IPS-18a (cell line): ENCODE measurements around the gene PLEKHO2.

Experiments
- H3K27ac ChIP-seq: one replicate; pipeline ENCODE4 v1.5.1; 2013; ENCODE audit warnings: low read length
- H3K27me3 ChIP-seq: one replicate; pipeline ENCODE4 v1.6.1; 2013; ENCODE audit warnings: mild to moderate bottlenecking, low read length; ENCODE audit not compliant: control insufficient read depth, insufficient read depth
- H3K36me3 ChIP-seq: one replicate; pipeline ENCODE4 v1.6.1; 2013; ENCODE audit warnings: low read depth, low read length; ENCODE audit not compliant: control insufficient read depth
- H3K4me1 ChIP-seq: one replicate; pipeline ENCODE4 v1.6.1; 2013; ENCODE audit warnings: low read depth, low read length; ENCODE audit not compliant: control insufficient read depth
- H3K4me3 ChIP-seq: one replicate; pipeline ENCODE4 v1.5.1; 2013; ENCODE audit warnings: low read length
- H3K9ac ChIP-seq: one replicate; pipeline ENCODE4 v1.6.1; 2013; ENCODE audit warnings: mild to moderate bottlenecking, low read length, moderate library complexity
- H3K9me3 ChIP-seq: one replicate; pipeline ENCODE4 v1.6.1; 2013; ENCODE audit warnings: low read depth, low read length; ENCODE audit not compliant: control insufficient read depth

PLEKHO2 gene

GRCh38 chr15:64833690-64834089, 8.0 kb upstream of the PLEKHO2 start:
- peaks cover 6% of the 10 kb centered on the region for H3K4me1 ChIP-seq
- no peak overlapping the region for H3K4me3 ChIP-seq
- no peak overlapping the region for H3K9ac ChIP-seq
- H3K27ac ChIP-seq, result no peak overlapping the region
- no peaks in the 10 kb centered on the region for H3K36me3 ChIP-seq
- no peaks in the 10 kb centered on the region for H3K9me3 ChIP-seq
- no peaks in the 10 kb centered on the region for H3K27me3 ChIP-seq

DNA sequence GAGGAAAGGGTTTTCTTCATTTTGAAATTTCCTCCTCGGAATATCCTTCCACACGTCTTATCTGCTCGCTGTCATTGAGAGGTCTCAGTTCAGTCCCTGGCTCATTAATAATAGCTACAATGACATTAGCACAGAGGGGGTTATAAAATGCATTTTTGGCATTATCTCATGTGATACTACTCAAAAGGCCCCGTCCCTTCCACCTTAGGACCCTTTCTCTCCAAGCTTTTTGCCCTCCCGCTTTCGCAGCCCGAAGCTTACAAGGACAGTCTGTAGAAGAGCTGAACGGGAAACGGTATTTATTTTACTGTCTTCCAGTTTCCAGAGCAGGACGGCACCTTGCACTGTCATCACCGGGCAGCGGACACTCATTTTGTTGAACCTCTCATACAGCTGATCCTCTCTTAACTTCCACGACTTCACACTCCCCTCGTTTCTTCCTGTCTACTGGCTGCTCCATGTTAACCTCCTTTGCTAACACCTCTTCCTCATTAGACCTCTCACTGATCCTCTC, 5.6 kb upstream of the PLEKHO2 start:
- Histone ChIP-seq H3K27me3 (no peaks in the 10 kb centered on the region), H3K36me3 (no peaks in the 10 kb centered on the region), H3K27ac (no peak overlapping the region), H3K9ac (no peak overlapping the region), H3K9me3 (no peaks in the 10 kb centered on the region), H3K4me1 (peaks cover 6% of the 10 kb centered on the region), H3K4me3 (peak overlapping the region; percentile 26)

- no peak overlapping the region for H3K9ac ChIP-seq
- peaks cover 6% of the 10 kb centered on the region for H3K4me1 ChIP-seq
Observed at GRCh38 chr15:64837502-64837901, 4.2 kb upstream of the PLEKHO2 start.

GRCh38 chr15:64841060-64841343, 713 bp upstream of the PLEKHO2 start:
- H3K9ac ChIP-seq, result peak overlapping the region; percentile 42
- peaks cover 18% of the 10 kb centered on the region for H3K4me1 ChIP-seq
- no peak overlapping the region for H3K27ac ChIP-seq
- H3K9me3 ChIP-seq, result no peaks in the 10 kb centered on the region
- H3K27me3 ChIP-seq, result no peaks in the 10 kb centered on the region
- no peaks in the 10 kb centered on the region for H3K36me3 ChIP-seq
- H3K4me3 ChIP-seq, result peak overlapping the region; percentile 73

More at GRCh38 chr15:64837502-64837901, 4.2 kb upstream of the PLEKHO2 start:
- H3K36me3 ChIP-seq, result no peaks in the 10 kb centered on the region
- H3K27ac ChIP-seq, result no peak overlapping the region
- no peaks in the 10 kb centered on the region for H3K9me3 ChIP-seq
- H3K4me3 ChIP-seq, result no peak overlapping the region
- H3K27me3 ChIP-seq, result no peaks in the 10 kb centered on the region

DNA sequence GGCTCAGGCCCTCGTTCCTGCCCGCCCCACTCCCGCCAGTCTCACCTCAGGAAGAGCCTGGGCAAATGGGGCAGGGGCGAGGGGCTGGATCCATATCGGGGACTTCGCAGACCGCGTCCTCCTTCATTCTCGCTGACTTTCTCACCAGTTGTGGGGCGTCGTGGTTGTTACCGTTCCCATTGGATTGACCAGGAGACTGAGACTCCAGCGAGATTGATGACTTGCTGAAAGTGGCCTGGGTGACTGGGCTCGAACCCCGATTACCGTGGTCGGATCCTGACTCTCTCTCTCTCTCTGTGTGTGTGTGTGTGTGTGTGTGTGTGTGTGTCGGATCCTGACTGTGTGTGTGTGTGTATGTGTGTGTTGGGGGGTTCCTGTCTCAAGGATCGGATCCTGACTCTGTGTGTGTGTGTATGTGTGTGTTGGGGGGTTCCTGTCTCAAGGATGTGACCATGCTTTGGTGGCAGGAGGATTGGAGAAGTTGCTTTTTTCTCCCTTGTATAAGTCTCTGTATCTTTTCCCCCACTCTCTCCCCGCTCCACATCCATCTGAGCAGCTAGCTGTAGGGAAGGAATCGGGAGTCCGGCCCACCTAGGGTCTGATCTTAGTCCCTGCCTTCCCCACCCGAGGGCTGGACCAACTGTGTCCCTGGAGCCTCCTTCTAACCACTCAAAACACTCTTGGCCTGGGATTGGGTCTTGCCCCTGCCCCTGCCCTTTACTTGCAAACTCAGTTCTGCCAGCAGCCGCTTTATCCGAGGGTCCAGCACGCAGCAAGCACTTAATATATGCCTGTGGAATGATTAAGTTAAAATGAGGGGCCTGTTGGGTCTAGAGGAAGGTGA, 603 bp downstream of the PLEKHO2 start:
- no peaks in the 10 kb centered on the region for H3K36me3 ChIP-seq
- H3K27me3 ChIP-seq, result no peaks in the 10 kb centered on the region
- H3K9ac ChIP-seq, result peak overlapping the region; percentile 66
- no peaks in the 10 kb centered on the region for H3K9me3 ChIP-seq
- H3K4me3 ChIP-seq, result peak overlapping the region; percentile 88
- no peak overlapping the region for H3K27ac ChIP-seq
- H3K4me1 ChIP-seq, result peaks cover 14% of the 10 kb centered on the region

DNA sequence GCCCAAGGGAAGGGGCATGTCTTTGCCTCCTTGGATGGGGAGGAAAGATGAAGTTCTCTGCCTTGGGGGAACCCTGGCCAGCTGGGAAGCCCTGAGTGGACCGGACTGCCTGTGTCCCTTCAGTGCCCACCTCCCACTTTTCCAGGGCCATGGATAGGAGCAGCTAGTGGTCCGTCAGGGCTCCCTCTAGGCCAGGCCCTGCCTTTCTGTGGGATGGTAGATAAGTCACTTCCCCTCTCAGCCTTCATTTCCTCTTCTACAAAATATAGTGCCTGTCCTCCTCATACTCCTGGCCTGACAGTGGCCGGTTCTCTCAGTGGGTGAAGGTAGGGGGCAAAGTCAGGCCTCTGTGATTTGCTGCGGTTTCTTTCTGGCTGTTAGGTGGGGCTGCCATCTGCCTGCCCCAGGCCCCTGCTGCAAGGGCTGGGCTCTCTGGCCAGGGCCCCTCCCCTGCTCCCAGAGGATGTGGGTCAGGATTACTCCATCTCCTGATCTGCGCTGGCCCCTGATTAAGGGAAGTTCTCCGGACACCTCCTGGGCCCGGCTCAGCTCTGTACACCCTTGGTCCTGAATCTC, 1.4 kb downstream of the PLEKHO2 start:
- Histone ChIP-seq H3K4me3 (peak overlapping the region; percentile 88), H3K27ac (no peak overlapping the region), H3K27me3 (no peaks in the 10 kb centered on the region), H3K4me1 (peaks cover 14% of the 10 kb centered on the region), H3K9ac (no peak overlapping the region), H3K36me3 (no peaks in the 10 kb centered on the region), H3K9me3 (no peaks in the 10 kb centered on the region)

GRCh38 chr15:64843991-64844390, 2.3 kb downstream of the PLEKHO2 start:
- Histone ChIP-seq H3K4me3 (no peak overlapping the region), H3K9me3 (no peaks in the 10 kb centered on the region), H3K27me3 (no peaks in the 10 kb centered on the region), H3K36me3 (peaks cover 4% of the 10 kb centered on the region), H3K4me1 (peaks cover 14% of the 10 kb centered on the region), H3K27ac (no peak overlapping the region), H3K9ac (no peak overlapping the region)

GRCh38 chr15:64844576-64845145, 2.9 kb downstream of the PLEKHO2 start:
- H3K4me1 ChIP-seq, result peaks cover 14% of the 10 kb centered on the region
- no peak overlapping the region for H3K27ac ChIP-seq
- H3K9me3 ChIP-seq, result no peaks in the 10 kb centered on the region
- no peak overlapping the region for H3K4me3 ChIP-seq
- peaks cover 4% of the 10 kb centered on the region for H3K36me3 ChIP-seq
- no peaks in the 10 kb centered on the region for H3K27me3 ChIP-seq
- no peak overlapping the region for H3K9ac ChIP-seq

DNA sequence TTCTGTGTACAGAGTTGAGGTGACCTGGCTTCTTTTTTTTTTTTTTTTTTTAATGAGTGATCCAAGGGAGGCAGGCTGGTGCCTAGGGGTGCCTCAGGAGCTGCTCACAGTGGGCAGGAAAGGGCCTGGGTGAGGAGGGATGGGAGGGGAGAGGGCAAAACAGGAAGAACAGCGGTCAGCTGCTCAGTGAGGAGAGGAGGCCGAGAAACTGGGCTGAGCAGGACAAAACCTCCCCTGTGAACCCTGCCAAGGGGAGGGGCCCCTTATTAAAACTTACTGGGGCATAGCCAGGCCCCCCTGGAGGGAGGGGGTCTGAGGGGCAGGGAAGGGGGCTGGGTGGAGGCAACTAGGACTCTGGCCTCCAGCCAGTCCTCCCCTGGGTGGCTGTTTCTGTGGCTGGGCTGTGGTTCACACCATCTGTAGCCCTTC, 3.5 kb downstream of the PLEKHO2 start:
- no peaks in the 10 kb centered on the region for H3K27me3 ChIP-seq
- peaks cover 14% of the 10 kb centered on the region for H3K4me1 ChIP-seq
- H3K27ac ChIP-seq, result no peak overlapping the region
- peaks cover 7% of the 10 kb centered on the region for H3K36me3 ChIP-seq
- H3K9me3 ChIP-seq, result no peaks in the 10 kb centered on the region
- no peak overlapping the region for H3K9ac ChIP-seq
- no peak overlapping the region for H3K4me3 ChIP-seq

- H3K4me3 ChIP-seq, result no peak overlapping the region
- no peaks in the 10 kb centered on the region for H3K9me3 ChIP-seq
- H3K9ac ChIP-seq, result no peak overlapping the region
- no peak overlapping the region for H3K27ac ChIP-seq
- peaks cover 13% of the 10 kb centered on the region for H3K36me3 ChIP-seq
- H3K4me1 ChIP-seq, result peaks cover 20% of the 10 kb centered on the region
- no peaks in the 10 kb centered on the region for H3K27me3 ChIP-seq
Observed at GRCh38 chr15:64845831-64846595, 4.3 kb downstream of the PLEKHO2 start.

GRCh38 chr15:64847016-64847415, 5.3 kb downstream of the PLEKHO2 start:
- peaks cover 13% of the 10 kb centered on the region for H3K36me3 ChIP-seq
- H3K4me3 ChIP-seq, result no peak overlapping the region
- H3K9me3 ChIP-seq, result no peaks in the 10 kb centered on the region
- peaks cover 21% of the 10 kb centered on the region for H3K4me1 ChIP-seq
- H3K27me3 ChIP-seq, result no peaks in the 10 kb centered on the region
- H3K27ac ChIP-seq, result no peak overlapping the region
- H3K9ac ChIP-seq, result no peak overlapping the region
